Measurements from ENCODE around the gene CCDC197.

The CCDC197 gene

DNA sequence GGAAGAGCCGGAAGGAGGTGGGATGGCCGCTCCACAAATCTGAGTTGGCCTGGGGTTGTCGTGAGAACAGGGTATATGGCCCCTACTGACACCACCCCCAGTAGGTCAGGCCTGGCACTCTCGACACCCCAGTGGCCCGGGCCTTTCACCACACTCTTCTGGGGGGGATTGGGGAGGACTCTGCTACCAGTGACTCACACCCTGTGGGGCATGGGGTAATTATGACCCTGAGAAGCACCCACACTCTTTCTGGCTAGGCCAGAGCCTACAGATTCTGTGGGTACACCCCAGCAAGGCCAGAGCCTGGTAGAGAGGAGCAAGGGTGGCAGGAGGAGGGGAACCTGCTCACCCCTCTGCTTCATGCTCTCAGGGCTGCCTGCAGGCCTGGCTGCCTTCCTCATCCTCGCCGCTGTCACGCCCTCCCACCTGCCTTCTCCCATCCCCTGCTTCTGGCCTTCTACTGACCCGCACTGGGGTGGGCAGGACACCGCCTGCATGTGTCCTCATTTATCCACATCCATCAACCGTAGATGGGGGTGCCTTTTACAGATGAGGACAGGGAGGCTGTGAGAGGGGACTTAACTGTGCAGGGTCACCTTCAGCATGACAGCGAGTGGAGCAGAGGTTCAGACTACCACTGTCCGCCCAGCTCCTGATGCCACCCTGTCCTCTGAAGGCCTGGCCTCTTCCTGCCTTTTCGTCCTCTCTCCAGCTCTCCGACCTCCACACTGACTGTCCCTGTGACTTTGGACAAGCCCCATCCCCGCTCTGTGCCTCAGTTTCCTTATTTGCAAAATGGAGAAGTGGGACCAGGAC, 39.1 kb upstream of the CCDC197 start:
- no peak for TF ChIP-seq GATA2 (IDR thresholded peaks at IDR 0.05; ENCODE audit: low read depth, low read length)
- TF ChIP-seq GATA3 (IDR thresholded peaks at IDR 0.05; ENCODE audit: low read depth, low read length): no peak

DNA sequence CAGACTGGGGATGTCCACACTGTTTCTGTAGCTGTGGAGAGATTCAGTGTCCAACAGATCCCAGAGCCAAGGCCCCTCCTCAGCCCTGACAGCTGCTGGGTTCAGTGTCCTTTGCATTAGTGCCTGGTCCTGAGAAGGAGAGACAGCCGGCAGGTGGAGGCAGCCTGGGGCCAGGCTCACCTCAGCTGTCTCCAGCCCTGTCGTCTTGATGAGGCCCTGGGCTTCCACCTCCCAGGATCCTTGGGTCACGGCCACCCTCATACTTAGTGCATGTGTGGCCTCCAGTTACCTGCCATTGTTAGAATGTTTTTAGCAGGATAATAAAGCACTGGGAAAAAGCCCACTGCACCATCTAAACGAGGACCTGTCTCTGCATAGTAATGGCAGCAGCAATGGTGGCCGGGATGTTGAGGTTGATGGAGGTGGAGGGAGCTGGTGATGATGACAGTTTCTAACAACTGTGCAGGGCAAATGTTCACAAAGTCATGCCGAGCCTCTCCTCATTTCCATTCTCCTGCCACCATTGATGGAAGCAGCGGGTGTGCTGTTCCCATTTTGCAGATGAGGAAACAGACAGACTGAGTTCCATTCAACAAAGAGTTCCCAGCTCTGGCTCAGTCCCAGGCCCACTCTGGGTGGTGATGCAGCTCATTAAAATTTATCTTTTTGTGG, 38.4 kb upstream of the CCDC197 start:
- no peak for TF ChIP-seq GATA2 (IDR thresholded peaks at IDR 0.05; ENCODE audit: low read depth, low read length)
- no peak for TF ChIP-seq GATA3 (IDR thresholded peaks at IDR 0.05; ENCODE audit: low read depth, low read length)

DNA sequence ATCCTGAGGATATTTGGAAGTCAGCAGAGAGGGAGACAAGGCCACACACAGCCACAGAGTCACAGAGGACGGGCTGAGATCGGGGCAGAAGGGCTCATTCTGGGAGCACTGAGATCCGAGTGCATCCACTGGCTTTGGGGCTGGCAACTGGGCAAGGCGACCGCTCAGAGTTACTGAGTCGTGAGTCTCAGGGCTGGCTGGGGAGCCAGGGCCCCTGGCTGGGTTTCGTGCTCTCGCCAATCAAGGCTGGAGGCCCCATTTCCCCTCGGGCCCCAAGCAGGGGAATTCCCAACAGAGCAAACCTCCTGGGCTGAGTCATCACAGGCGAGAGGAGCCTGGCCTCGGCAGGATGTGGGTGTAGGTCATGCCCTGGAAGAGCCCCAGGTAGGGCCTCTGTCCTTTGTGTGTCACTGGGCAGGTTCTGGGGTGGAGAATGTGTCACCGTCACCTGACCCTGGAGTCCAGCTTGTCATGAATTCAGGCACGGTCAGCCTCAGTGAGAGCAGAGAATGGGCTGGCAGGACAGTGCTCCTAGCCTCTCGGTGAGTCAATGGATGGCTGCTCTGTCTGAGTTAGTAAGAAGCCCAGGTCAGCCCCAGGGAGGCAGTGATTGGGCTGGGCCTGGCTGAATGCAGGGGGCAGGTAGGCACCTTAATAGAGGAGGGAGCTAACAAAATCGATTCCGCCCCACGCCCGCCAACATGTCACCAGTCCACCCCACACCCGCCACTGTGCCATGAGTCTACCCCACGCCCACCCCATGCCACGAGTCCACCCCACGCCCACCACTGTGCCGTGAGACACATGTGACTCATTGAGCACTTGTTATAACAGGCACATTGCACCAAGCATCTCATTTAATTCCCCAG, 37.6 kb upstream of the CCDC197 start:
- no peak for TF ChIP-seq GATA3 (IDR thresholded peaks at IDR 0.05; ENCODE audit: low read depth, low read length)

DNA sequence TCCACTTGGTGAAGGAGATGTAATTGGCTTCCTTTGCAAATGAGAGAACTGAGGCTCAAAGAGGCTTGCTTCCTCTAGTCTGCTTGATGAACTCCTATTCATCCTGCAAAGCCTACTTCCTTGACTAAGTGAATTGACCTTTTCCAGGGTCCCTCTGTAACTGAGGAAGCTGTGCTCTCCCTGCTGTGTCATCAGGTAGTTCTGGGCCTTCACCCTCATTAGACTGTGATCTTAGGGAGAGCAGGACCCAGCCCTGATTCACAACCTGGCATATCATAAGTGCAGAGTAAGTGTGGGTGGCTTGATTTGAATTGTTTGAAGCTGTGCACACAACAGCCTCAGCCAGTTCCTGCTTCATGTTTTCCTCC, 37.0 kb upstream of the CCDC197 start:
- TF ChIP-seq GATA3 (IDR thresholded peaks at IDR 0.05; ENCODE audit: low read depth, low read length) (no peak), GATA2 (IDR thresholded peaks at IDR 0.05; ENCODE audit: low read depth, low read length) (no peak)

DNA sequence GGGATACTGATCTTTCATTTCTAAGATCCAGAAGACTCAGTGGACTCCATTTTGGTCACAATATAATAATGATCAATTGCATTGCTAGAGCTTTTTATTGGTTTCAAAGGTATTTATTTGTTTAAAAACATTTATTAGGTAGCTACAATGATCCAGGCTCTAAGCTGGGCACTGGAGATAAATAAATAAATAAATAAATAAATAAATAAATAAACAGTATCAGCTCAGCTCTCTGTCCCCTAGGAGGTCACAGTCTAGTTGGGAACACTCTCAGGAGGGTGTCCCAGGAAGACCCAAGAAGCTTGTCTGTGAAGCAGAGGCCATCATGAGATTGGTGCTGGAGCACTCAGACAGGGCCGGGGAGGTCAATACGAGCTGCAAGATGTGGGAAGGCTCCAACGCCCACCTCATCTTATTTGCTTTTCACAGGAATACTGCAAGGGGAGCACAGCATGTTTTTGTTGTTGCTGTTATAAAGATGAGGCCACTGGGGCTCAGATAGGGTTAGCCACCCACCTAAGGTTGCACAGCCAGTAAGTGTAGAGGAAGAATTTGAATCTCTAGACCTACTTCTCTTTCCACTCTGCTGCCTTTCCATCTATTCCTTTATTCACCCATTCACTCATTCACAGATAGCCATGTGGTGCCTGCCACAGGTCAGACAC, 36.2 kb upstream of the CCDC197 start:
- TF ChIP-seq GATA2 (IDR thresholded peaks at IDR 0.05; ENCODE audit: low read depth, low read length) (no peak), GATA3 (IDR thresholded peaks at IDR 0.05; ENCODE audit: low read depth, low read length) (no peak)

DNA sequence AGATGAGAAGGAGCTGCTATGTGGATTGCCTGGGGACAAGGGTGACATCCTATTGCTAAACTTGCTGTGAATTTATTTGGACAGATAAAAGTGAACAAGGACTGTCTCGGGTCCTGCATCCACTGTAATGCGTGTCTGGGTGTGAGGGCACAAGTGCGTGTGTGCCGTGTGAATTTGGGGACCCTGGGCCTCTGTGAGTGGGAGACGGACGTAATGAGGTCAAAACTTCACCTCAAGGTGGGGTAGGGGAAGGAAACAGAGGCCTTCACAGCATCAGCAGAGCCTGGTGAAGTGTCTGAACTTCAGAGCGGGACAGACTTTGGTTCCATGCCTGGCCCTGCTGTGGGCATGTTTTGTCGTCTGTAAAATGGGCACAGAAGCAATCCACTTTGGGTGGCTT, 35.5 kb upstream of the CCDC197 start:
- TF ChIP-seq GATA2 (IDR thresholded peaks at IDR 0.05; ENCODE audit: low read depth, low read length): no peak

DNA sequence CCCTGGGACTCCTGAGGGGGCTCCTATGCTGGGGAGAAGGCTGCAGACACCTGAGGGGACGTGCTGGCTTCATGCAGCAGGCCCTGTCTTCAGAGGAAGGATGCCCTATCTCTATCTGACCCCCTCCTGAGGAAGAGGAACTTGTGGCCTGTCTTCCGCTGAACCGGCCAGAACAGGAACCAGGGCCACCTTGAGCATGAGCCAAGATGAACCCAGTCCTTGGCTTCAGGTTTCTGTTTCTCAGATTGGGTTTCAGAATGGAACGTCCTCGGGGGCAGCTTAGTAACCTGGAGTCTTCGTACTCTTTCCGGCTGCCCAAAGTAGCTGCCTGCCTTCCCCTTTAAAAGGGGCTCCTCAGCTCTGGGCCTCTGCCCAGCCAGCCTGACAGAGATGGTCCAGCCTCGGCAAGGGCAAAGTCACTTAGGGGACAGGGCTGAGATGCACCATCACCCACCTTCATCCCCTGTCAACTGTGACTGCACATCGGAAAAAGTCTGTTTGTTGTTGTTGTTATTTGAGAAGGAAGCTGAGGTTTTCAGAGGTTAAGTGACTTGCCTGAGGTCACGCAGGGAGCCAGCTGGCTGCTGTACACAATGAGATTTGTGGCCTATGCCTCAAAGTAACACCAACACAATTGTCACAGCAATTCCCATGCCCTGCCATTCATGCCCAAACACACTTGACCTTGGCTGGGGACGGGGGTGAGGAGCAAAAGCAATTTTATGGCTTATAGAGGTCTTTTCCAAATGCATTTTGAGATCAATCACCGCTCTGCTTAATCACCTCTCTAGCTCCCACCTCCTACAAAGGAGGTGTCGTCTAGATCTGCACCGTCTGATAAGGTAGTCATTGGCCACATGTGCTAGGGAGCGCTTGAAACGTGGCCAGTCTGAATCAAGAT, 34.1 kb upstream of the CCDC197 start:
- TF ChIP-seq GATA2 (IDR thresholded peaks at IDR 0.05; ENCODE audit: low read depth, low read length): no peak
- no peak for TF ChIP-seq GATA3 (IDR thresholded peaks at IDR 0.05; ENCODE audit: low read depth, low read length)

DNA sequence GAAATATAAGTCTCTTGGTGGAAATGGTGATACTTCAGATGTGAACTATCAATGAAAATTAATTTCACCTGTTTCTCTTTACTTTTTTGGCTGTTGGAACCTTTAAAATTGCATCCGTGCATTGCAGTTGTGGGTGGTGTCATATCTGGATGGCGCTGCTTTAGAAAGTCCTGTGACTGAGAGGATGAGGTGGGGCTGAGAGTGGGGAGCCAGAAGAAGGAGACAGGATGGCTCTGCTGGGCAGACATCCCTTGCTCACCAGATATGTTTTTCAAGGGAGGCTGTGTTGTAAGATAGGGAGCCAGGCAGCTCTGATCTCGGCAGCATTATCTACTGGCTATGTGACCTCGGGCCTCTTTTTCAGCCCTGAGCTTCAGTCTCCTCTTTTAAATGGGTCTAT, 33.4 kb upstream of the CCDC197 start:
- TF ChIP-seq GATA2 (IDR thresholded peaks at IDR 0.05; ENCODE audit: low read depth, low read length) (no peak), GATA3 (IDR thresholded peaks at IDR 0.05; ENCODE audit: low read depth, low read length) (no peak)

DNA sequence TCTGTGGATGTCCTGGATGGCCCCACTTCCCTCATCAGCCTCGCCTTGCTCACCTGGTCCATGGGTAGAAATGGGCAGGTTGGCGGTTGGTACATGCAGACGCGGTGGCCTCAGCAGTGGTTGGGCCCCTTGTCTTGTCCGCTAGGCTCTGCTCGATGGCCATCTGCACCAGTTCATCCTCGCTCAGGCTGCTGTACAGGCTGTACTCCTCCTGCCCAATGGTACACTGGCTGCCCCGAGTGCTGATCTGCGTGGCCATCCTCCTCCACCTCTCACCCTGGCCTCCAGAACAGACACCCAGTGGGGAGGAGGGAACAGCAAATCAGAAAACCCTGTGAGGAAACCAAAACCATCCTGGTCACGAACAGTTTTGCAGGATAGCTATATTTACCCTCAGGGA, 32.8 kb upstream of the CCDC197 start:
- TF ChIP-seq GATA3 (IDR thresholded peaks at IDR 0.05; ENCODE audit: low read depth, low read length) (no peak), GATA2 (IDR thresholded peaks at IDR 0.05; ENCODE audit: low read depth, low read length) (no peak)

DNA sequence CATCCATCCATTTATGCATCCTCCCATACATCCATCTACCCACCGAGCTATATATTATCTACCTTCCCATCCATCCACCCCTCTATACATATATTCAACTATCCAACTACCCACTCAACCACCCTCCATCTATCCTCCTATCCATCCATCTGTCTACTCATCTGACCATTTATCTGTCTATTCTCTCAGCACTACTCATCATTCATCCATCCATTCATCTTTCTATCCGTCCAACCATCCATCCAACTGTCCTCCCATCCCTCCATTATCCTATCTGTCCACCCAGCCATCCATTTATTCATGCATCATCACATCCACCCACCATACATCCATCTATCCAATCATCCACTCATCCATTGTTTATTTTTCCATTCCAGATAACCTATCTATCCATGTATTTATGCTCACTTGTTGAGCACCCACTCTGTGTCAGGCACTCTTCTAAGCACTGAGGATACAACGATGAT, 32.2 kb upstream of the CCDC197 start:
- no peak for TF ChIP-seq GATA3 (IDR thresholded peaks at IDR 0.05; ENCODE audit: low read depth, low read length)
- TF ChIP-seq GATA2 (IDR thresholded peaks at IDR 0.05; ENCODE audit: low read depth, low read length): no peak

DNA sequence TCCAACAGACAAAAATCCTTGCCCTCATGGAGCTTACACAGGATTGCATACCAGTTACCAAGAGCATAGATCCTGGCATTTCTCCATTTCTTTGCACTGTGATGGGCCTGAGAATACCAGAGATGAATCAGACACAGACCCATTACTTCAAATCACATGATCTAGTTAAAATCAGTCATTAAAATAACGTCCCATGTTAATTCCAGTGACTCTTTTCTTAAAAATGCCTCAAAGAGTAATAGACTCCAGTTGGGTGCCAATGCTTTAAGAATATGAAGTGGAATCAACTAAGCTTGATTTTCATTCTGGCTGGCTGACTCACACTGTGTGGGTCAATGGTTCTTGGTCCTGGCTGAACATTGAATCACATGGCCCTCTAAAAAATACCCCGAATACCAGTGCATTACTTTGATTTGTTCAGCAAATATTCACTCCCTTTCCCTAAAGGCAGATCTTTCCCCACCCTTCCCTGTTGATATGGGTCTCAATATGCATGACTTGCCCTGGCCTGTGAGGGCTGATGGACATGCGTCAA, 31.7 kb upstream of the CCDC197 start:
- TF ChIP-seq GATA3 (IDR thresholded peaks at IDR 0.05; ENCODE audit: low read depth, low read length) (no peak), GATA2 (IDR thresholded peaks at IDR 0.05; ENCODE audit: low read depth, low read length) (no peak)

DNA sequence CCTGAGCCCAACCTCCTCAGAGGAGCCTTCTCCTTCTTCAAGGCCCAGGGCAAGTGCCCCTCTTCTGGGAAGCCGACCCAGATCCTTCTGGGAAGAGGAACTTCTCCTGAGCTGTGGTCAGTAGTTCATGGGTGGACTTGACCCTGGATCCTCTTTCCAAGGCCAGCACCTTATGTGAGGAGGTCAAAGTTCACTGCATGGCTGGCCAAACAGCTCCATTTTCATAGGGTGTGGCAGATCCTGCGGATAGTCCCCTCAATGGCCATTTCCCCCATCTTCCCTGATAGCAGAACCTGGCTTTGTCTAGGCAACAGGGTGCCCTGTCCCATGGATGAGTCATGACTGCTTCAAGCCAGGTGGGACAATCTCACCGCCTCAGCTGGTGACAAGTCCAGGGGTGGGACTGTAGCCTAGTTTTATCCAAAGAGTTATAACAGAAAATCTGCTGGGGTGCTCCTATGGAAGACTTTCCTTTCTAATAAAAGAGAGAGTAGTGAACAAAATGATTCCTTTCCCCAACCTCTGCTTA, 31.1 kb upstream of the CCDC197 start:
- TF ChIP-seq GATA2 (IDR thresholded peaks at IDR 0.05; ENCODE audit: low read depth, low read length) (no peak), GATA3 (IDR thresholded peaks at IDR 0.05; ENCODE audit: low read depth, low read length) (no peak)
